Measurements from ENCODE around the gene MARVELD1. TPM values are rescaled to one million over a fixed set of nuclear protein-coding genes. Genes with fewer than 3 reads are reported as not detected.

MARVELD1 gene
- total and polyA plus RNA-seq, 2 experiments from 2014 or later, result 7.3 to 23.7 TPM

GRCh38 chr10:97686962-97687784 is 26.4 kb upstream of the MARVELD1 start, which contains the start of gene AVPI1:
AVPI1 (minus strand) TSS chr10:97687241; CDS start chr10:97679905, 7,336 bp downstream.
- peaks cover 20% of the 10 kb centered on the region for H3K4me1 Mint-ChIP-seq
- DNase-seq (ENCODE audit: low spot score), result peak; percentile 99

More at GRCh38 chr10:97686962-97687784, 26.4 kb upstream of the MARVELD1 start, which contains the start of gene AVPI1:
- Mint-ChIP-seq H3K36me3 (ENCODE audit: low read depth) (no peaks in the 10 kb centered on the region), H3K4me3 (peak within 1 kb of the TSS; percentile 93), H3K27me3 (ENCODE audit: insufficient read depth, low read depth, poor library complexity) (peaks cover 8% of the 10 kb centered on the region), H3K27ac (peak within 1 kb of the TSS; percentile 96), H3K9me3 (no peaks in the 10 kb centered on the region)
- Histone ChIP-seq H3K79me2 (replicated peaks; ENCODE audit: insufficient read depth) (peaks cover 18% of the 10 kb centered on the region), H3K4me1 (ENCODE audit: insufficient read depth) (peaks cover 25% of the 10 kb centered on the region), H2AFZ (peak within 1 kb of the TSS; percentile 98), H3K9me2 (ENCODE audit: insufficient read depth) (no peaks in the 10 kb centered on the region), H3K27me3 (ENCODE audit: insufficient read depth) (no peaks in the 10 kb centered on the region), H3K27ac (ENCODE audit: low read depth) (peak within 1 kb of the TSS; percentile 95), H3K4me2 (peak within 1 kb of the TSS; percentile 96), H3F3A (replicated peaks; ENCODE audit: low read depth) (peaks cover 11% of the 10 kb centered on the region), H3K36me3 (ENCODE audit: insufficient read depth) (no peaks in the 10 kb centered on the region), H3K4me3 (peak within 1 kb of the TSS; percentile 82), H4K20me1 (replicated peaks; ENCODE audit: insufficient read depth) (peaks cover 13% of the 10 kb centered on the region)
- TF ChIP-seq POLR2AphosphoS5 (IDR thresholded peaks at IDR 0.05; ENCODE audit: low read depth) (peak; percentile 72), ETS1 (IDR thresholded peaks at IDR 0.05) (peak; percentile 37; the same call in 1 of the 2 replicates), JUNB (IDR thresholded peaks at IDR 0.05; ENCODE audit: unreplicated experiment) (no peak), ZNF462 (CRISPR knock-in tag; IDR thresholded peaks at IDR 0.05) (no peak), ZNF331 (CRISPR knock-in tag; IDR thresholded peaks at IDR 0.05; ENCODE audit: low read depth) (no peak), STAT1 (IDR thresholded peaks at IDR 0.05; ENCODE audit: unreplicated experiment) (no peak), CREB1 (CRISPR knock-in tag; IDR thresholded peaks at IDR 0.05; ENCODE audit: low read depth) (peak; percentile 95)
- peak; percentile 90 for ATAC-seq
